Tongue (tissue), 2 donors: ENCODE measurements around the gene CTSD. TPM values are rescaled to one million over a fixed set of nuclear protein-coding genes. Genes with fewer than 3 reads are reported as not detected.

Experiments used
- DNase-seq: peaks from one replicate; pipeline ENCODE4 v3.0.0-alpha.2; 2015
- total RNA-seq: library from RNA; depleted of rRNA; stranded (reverse); fragments of >200 nt; gene quantifications from one replicate; pipeline ENCODE4 v1.2.3, GENCODE V29; 2014

The CTSD gene
- total RNA-seq, 1 donor from 2014 or later = 134 TPM

DNA sequence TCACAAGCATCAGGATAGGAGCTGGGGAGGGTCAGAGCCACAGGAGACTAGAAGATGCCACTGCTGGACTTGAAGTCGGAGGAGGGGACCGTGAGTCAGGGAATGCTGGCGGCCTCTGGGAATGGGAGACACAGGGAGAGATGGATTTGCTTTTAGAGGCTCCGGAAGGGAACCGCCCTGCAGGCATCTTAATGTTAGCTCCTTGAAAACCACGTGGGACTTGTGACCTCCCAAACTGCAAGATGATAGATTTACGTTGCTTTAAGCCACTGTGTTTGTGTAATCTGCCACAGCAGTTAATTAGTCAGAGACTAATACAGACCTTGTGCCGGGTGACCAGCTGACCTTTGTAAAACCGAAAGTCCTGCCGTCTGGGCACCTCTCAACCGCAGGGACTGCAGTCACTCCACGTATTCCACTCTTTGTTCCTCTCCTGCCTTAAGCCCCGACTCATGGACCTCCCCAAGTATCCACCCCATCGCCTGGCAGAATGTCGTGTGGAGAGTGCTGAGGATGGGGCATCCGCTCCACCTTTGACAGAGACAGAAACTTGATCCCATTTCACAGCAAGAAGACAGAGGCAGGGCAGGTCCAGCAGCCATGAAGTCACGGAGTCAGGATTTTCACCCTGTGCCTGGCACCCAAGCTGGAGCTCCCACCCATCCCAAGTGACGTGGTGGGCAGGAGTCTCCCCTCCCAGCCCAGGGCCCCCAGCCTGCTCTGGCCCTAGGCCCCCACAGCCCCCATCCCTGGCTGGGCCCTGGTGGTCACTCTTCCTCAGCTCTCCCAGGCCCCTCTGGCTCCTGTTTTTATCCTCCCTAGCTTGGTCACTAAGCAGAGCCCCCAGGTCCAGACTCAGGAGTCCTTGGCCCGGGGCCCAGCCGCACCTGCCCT is 19.4 kb upstream of the CTSD start:
- no peak for DNase-seq

DNA sequence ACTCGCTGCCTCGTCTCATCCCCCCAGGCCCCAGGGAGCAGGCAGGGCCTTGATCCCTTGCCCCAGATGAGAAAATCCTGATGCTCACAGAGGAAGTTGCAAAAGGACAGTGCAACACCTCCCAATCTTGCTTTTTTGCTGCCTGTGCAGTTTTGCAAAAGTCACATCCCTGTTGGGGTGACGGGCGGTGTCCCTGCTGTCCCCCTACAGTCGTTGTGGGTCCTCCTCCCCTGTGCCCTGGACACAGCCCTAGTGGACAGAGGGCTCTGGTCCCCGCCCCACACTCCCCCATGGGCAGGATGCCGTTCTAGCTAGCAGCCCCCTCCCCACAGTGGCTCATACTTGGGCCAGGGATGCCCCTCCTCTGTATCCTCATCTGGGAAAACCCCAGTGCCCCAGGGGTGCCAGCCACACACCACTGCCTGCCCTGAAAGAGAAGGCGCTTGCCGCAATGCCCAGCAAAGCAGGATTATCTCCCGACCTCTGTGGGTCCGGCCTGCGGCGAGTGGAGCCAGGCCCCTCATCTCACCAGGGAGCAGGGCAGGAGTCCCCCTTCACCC is 18.4 kb upstream of the CTSD start:
- DNase-seq = no peak

DNA sequence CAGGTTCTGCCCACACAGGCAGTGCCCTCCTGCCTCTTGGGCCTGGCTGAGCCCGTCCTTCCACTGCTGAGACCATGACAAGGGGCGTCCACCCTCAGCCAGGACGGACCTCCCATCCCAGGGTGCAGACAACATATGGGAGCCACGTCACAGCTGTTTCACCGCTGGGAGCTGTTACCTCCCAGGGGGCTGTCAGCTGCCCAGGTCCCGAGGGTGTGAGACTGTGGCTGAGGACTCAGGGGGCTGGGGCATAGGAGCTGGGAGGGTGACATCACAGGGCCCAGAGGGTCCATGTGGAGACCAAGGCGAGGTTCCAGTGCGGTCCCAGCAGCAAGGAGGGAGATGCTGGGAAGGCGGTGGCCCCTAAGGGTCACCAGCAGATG is 17.9 kb upstream of the CTSD start:
- DNase-seq = no peak

DNA sequence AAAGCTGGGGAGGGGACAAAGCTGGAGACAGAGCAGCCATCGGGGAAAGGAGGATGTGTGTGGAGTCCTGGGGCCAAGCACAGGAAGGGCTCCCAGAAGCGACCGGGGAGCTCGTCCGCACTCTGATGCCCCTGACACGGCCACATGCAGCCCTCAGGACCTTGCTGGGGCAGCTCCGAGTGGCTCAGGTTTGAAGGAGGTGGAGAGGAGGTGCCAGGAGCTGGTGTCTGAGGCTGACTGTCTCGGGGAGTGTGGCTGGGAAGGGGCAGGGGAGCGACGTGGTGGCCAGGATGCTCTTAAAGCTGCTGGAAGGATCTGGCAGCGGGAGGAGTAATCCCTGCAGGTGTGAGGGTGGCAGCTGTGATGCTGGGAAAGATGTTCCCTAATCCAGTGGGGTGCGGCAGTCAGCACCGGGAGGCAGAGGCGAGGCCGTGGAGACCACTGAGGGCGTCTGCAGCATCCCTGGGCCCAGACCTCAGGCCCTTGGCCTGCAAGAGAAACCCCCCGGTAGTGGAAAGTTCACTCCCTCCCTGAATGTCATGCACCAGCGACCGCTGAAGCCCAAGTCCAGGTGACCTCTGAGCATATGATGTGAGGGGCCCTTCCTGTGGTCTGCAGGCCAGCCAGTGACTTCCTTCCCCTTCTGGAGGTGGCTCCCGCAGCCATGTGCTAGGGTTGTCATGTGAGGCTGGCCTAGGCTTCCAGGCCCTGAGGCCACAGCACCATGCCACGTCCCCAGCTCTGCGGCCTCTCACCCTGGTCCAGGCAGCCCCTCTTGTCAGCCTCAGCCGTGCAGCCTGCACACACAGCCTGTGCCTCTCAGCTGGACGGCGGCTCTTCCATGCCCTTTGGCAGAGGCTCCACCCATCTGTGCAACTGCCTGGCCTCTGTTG is 17.2 kb upstream of the CTSD start:
- DNase-seq = no peak

DNA sequence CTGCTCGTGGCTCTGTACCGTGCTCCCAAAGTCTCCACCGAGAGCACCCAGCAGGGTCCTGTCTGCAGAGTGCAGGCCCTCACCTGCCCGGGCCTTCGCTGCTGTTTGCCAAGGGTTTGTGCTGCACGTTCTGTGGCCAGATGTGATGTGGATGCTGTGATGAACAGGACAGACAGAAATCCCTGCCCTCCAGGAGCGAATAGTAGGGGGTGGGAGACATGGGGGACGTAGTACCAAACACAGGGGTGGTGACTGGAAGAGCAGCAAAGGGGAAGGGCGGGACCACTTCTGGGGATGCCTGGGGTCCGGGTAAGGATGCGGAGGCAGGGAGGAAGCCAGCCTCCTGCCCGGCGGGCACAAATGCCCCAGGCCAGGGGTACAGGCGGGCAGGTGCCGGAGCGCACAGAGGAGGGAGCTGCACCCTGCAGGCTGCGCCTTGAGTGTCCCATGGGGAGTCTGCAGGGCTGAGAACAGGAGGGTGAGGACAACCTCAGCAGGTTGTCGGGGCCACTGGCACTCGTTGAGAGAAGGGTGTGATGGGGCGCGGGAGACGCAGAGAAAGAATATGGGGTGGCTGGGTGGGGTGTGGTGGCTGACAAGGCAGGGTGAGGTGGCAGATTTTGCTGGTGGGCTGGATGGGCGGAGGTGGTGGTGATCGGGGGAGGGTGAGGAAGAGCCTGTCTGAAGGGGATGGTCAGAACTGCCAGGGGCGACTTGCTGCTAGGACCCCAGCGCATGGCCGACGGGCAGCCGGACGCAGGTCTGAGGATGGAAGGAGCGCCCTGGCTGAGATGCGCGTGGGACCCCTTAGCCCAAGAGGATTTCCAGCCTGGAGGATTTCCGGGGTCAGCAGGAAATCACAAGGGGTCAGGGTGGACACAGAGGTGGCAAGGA is 16.3 kb upstream of the CTSD start:
- no peak for DNase-seq

DNA sequence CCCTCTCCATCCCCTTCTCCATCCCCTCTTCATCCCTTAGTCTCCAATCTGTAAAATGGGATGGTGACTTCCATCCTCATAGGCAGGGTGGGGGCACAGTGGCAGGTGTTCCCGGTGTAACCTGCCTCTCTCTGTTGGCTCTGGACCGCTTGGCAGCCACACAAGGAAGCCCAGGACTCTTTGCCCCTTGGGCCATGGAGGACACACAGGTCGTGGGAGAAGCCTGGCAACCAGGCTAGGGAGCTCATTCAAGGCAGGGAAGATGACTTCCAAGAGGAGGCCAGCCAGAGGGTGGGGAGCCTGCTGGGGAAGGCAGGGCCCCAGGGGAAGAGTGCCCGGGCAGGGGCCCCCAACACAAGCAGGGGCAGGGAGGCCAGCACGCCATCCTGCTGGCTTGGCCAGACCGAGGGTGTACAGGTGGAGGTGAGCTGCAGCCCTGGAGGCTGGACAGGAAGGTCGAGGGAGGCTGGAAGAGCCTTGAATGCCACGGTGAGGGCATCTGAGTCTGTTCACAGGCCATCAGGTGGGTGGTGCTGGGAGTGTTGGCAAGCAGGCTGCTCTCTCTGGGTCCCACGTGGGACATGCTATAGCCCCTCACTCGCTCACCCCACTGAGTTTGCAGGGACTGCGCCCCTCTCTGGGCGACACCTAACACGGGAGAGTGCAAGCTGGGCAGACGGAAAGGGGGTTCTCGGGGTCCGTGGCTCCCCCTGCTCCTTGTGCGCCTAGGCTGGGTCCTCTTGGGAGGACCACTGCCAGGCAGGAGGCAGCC is 15.5 kb upstream of the CTSD start:
- no peak for DNase-seq

DNA sequence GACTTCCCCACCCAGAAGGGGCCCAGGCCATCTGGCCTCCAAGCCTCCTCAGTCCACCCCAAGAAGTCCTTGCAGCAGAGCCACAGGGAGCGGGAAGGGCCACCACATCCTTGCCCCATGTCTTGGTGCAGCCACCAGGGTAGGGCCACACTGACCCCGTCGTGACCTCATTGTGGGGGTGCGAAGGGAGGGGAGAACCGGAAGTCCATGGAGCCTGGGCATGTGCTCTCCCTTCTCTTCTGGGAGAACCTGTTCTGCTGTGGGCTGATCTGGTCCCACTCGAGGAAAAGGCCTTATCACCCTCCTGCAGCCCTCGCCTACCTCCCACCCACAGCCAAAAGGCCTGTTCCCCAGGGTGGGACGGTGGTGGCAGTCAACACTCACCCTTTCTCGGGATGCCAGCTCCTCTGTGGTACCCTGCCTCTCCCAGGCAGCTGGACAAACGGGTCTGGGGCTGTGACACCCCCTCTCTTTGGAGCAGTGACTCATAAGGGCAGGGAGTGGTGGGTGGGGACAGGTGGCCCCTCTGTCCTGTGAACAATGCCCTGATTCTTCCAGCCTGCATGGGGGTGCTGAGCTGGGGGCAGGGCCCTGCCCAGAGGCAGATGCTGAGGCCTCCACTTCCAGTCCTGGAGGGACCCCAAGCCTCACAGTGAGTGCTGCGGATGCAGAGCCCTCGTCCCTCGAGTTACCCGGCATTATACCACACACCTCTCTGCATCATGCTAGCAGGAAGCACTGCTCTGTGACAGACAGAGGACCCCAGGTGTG is 14.6 kb upstream of the CTSD start:
- no peak for DNase-seq

DNA sequence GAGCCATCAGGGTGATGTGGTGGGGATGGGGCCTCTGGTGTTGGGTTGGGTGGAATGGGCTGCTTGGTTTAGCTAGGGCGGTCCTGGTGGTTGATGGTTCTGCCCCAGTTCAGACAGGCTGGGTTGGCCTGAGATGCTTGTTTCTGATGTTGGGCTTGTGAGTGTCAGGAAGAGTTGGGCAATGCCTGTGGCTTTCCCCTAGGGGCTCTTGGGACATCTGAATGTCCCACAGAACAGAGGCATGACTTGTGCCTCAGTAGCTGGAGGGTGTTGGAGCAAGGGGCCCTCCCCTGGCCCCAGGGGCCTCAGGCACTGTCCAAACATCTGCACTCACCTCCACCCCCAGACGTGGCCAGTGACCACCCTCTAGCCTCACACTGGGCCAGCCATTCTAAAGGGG is 14.0 kb upstream of the CTSD start:
- no peak for DNase-seq

DNA sequence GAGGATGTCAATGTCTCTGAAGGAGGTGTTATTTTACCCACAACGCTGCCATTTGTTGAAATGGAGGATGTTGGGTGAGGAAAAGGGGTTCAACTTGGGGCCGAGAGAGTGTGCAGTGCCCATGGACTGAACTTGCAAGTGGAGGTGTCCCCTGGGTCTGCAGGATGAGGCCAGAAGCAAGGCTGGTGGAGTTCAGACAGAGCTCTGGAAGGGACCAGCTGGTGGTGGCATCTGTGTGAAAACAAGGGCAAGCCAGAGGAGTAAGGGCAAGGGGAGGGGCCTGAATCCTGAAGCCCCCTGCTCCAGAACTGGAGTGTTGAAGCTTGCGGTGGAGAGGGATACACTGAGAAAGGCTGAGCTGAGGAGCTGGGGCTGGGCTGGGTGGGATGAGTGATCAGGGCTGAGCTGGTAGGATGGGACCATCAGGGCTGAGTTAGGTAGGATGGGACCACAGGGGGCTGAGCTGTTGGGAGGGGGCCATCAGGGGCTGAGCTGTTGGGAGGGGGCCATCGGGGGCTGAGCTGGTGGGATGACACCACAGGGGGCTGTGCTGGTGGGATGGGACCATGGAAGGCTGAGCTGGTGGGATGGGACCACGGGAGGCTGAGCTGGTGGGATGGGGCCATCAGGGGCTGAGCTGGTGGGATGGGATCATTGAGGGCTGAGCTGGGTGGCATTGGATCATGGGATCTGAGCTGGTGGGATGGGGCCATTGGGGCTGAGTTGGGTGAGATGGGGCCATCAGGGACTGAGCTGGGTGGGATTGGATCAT is 13.4 kb upstream of the CTSD start:
- DNase-seq = no peak

DNA sequence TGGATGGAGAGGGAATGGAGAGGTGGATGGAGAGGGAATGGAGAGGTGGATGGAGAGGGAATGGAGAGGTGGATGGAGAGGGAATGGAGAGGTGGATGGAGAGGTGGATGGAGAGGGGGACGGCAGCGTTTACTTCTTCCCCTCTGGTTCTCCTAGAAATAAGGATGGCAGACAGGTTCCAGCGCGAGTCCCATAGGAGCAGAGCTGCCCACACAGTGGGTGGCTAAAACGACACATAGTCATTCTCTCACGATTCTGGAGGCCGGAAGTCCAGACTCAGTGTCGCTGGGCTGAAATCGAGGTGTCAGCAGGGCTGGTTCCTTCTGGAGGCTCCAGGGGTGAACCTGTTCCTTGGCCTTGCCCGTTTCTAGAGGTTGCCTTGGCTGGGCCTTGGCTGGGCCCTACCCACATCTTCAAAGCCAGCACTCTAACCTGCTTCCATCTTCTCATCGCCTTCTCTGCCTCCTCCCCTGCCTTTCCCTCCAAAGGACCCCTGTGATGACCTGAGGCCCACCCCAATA is 12.7 kb upstream of the CTSD start:
- DNase-seq = no peak

DNA sequence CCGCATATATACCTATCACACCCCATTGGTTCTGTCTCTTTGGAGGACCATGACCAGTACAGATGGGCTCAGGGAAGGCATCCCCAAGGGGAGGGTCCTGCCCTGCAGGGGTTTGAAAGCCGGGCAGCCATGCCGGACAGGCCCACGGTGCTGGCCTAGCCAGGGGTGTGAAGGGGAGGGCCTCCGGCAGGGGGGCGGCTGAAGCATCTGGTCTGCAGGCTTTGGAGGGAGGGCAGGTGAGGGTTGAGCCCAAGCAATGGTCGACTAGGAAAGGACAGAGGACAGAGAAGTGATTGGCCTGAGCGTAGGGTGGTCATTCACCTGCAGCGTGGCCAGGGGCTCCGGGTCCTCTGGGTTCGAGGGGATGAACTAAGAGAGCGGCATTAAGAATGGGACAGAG is 11.2 kb upstream of the CTSD start:
- no peak for DNase-seq

DNA sequence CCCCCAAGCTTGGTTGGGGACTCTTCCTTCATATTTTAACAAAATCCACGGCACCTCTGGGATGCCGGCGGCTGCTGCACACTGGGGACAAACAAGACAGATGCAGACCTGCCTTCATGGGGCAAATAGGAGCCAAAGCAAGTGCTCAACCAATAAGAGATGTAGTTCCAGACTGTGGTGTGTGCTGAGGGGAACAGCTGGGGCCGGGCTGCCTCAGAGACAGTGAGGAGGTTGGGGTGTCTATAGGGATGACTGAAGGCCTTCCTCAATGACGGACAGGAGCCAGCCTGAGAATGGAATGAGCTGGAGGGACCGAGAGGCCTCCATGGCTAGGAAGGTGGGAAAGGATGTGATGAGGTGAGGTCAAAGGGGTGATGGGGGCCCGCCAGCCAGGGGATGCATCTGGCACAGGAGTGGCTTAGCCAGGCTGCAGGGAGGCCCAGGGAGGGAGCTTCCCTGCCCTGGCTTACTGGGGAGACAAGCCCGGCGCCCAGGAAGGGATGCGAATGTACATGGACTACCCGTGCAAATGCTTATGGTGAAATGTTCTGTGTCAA is 10.3 kb upstream of the CTSD start:
- DNase-seq = no peak

DNA sequence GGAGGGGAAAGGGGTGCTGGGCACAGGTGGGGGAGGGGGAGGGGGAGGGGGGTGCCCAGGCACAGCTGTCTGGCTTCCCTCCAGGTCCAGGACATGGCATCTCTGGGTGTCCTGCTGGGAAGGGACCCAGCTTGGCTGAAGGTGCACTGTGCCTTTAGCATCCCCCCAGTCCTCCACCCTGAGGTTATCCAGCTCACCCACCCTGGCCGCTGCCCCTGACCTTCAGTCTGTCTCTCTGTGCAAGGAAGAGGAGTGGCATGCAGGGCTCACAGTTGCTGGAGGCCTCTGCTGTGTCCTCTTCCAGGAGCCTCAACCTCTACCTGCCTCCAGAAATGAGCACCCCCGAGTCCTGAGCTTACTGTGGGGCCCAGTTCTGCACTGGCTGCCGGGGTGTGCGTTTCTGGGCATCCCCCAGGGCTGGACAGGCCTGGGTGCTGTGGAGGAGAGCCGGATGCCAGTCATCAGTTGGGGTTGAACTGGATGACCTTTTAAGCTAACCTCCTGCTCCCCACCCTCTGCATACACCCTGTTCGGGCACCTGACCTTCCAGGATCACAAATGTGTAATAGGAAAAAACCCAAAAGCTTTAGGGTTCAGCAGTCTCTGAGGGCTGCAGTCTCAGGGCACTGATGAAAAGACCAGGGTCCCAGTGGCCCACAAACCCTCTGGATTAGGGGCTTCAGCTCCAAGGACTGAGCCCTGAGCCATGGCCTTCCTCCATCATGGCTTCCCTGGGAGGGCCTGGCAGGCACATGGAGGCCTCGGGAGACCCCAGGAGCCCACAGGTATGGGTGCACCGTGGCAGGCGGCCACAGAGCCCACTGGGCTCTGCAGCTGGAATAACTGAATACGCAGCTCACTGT is 9.6 kb upstream of the CTSD start:
- DNase-seq = no peak

DNA sequence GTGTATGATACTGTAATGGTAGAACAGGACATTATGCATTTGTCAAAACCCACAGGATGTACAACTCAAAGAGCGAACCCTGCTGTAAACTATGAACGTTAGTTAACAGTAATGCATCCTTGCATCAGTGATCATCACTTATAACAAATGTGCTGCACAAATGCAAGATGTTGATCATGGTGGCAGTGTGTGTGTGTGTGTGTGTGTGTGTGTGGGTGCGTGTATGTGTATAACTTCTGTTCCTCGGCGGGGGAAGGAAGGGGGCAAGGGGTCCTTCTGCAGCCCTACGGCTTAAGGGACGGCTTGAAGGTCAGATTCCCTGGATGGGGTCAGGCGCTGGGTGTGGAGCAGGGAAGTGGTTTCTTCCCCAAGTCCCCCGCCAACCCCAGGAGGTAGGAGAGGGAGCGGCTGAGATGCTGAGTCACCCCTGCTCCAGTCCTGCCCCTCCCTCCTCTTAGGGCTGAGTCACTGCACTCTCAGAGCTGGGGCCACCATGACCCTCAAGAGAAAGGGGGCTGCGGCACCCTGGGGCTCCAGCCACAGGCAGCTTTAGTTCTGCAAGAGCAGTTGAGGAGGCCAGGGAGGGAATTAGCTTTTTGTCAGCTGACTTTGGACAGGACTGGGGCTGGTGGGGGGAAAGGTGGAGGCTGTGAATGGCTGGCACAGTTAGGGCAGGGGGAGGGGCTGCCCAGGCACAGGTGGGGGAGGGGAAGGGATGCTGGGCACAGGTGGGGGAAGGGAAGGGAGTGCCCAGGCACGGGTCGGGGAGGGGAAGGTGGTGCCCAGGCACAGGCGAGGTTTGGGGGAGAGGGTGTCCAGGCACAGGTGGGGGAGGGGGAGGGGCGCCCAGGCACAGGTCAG is 8.8 kb upstream of the CTSD start:
- DNase-seq = no peak

DNA sequence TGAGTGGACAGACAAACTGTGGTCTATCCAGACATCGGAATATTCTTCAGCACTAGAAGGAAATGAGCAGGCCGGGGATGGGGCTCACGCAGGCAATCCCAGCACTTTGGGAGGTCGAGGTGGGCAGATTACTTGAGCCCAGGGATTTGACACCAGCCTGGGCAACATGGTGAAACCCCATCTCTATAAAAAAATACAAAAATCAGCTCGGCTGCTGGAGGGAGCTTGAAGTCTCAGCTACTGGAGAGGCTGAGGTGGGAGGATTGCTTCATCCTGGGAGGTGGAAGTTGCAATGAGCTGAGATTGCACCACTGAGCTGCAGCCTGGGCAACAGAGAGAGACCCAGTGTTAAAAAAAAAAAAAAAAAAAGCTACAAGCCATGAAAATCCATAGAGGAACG is 8.0 kb upstream of the CTSD start:
- DNase-seq = no peak

DNA sequence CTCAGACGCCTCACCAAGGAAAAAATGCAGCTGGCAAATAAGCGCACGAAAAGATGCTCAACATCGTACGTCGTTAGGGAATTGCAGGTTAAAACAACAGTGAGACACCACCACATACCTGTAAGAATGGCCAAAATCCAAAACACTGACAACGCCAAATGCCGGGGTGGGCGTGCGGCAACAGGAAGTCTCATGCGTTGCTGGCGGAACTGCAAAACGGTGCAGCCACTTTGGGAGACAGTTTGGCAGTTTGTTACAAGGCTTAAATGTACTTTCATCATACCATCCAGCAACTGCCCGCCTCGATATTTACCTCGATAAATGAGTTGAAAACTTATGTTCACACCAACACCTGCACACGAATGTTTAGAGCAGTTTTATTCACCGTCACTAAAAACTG is 7.5 kb upstream of the CTSD start:
- DNase-seq = no peak

DNA sequence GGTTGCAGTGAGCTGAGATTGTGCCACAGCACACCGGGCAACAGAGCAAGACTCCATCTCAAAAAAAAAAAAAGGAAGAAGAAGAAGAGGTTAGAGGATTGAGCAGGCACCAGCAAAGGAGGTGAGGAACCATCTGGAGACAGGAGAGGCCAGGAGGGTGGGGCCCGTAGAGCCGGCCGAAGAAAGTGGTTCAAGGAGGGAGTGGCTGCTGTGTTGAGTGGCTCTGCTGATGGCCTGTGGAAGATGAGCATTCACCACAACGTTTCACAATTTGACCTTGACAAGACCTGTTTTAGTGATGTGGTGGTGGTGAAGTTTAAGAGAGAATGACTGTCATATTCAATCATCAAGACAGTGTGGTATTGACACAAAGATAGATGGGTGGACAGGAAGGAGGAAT is 6.8 kb upstream of the CTSD start:
- no peak for DNase-seq
